H7 (cell line): ENCODE measurements around the gene TSR3. TPM values are rescaled to one million over a fixed set of nuclear protein-coding genes. Genes with fewer than 3 reads are reported as not detected.
A peak's percentile ranks its signal among the peaks of the same experiment; 100 is the strongest.
"Not testable (repeated sequence)": the region's sequence is repeated elsewhere in the genome, so short reads cannot be mapped to it uniquely, and the experiment has no call there.

ENCODE experiments used
- DNase-seq: peaks from one replicate; pipeline ENCODE4 v3.0.0; 2012
- H3K27me3 ChIP-seq: 2 replicates; pipeline ENCODE4 v1.6.0; 2011; ENCODE audit warnings: mild to moderate bottlenecking, low read length; ENCODE audit not compliant: control insufficient read depth, insufficient read depth
- H3K36me3 ChIP-seq: replicated peaks from 2 replicates; pipeline ENCODE4 v1.5.1; 2011; ENCODE audit warnings: low read length; ENCODE audit not compliant: control insufficient read depth, insufficient read depth
- H3K4me3 ChIP-seq: 2 replicates; pipeline ENCODE4 v1.5.1; 2011; ENCODE audit warnings: low read depth, mild to moderate bottlenecking, control low read depth, low read length, moderate library complexity; ENCODE audit not compliant: insufficient read depth
- total RNA-seq: library from RNA; depleted of rRNA; stranded (reverse); fragments of >200 nt; shearing (Covaris generic); gene quantifications from 2 replicates; pipeline ENCODE4 v1.2.3, GENCODE V29; 2014

Gene TSR3
- total RNA-seq, 1 experiment from 2014 or later = 99.4 TPM

GRCh38 chr16:1331712-1332617, 19.7 kb downstream of the TSR3 start:
- peak overlapping the region; percentile 49 for H3K4me3 ChIP-seq
- peak; percentile 97 for DNase-seq
- H3K27me3 ChIP-seq = peaks cover 37% of the 10 kb centered on the region
- H3K36me3 ChIP-seq = no peaks in the 10 kb centered on the region

- no peak for DNase-seq
- H3K36me3 ChIP-seq = no peaks in the 10 kb centered on the region
- peak overlapping the region; percentile 49; the same call in 1 of the 2 replicates for H3K4me3 ChIP-seq
- H3K27me3 ChIP-seq = peaks cover 34% of the 10 kb centered on the region
These were observed 20.6 kb downstream of the TSR3 start for GRCh38 chr16:1330931-1331711.

GRCh38 chr16:1330260-1330914, 21.3 kb downstream of the TSR3 start:
- no peaks in the 10 kb centered on the region for H3K36me3 ChIP-seq
- H3K27me3 ChIP-seq = peaks cover 27% of the 10 kb centered on the region
- DNase-seq = peak; percentile 93
- no peak overlapping the region for H3K4me3 ChIP-seq

GRCh38 chr16:1328961-1329360, 22.7 kb downstream of the TSR3 start:
- not testable (repeated sequence) for H3K36me3 ChIP-seq, H3K4me3 ChIP-seq, DNase-seq
- peaks cover 12% of the 10 kb centered on the region for H3K27me3 ChIP-seq

- H3K4me3 ChIP-seq, H3K27me3 ChIP-seq, DNase-seq, H3K36me3 ChIP-seq: not testable (repeated sequence)
These were observed 23.5 kb downstream of the TSR3 start for GRCh38 chr16:1328136-1328535.

GRCh38 chr16:1327619-1327947, 24.1 kb downstream of the TSR3 start:
- Histone ChIP-seq H3K27me3 (peaks cover 1% of the 10 kb centered on the region), H3K4me3 (no peak overlapping the region), H3K36me3 (peaks cover 5% of the 10 kb centered on the region)
- DNase-seq = peak; percentile 82

GRCh38 chr16:1326946-1327618, 24.6 kb downstream of the TSR3 start:
- Histone ChIP-seq H3K27me3 (no peaks in the 10 kb centered on the region), H3K36me3 (peaks cover 5% of the 10 kb centered on the region), H3K4me3 (no peak overlapping the region)
- no peak for DNase-seq

- Histone ChIP-seq H3K4me3 (no peak overlapping the region), H3K36me3 (peaks cover 8% of the 10 kb centered on the region), H3K27me3 (no peaks in the 10 kb centered on the region)
- no peak for DNase-seq
These were observed 25.3 kb downstream of the TSR3 start for GRCh38 chr16:1326391-1326790.

GRCh38 chr16:1325673-1326371, 25.9 kb downstream of the TSR3 start:
- no peak overlapping the region for H3K4me3 ChIP-seq

GRCh38 chr16:1325261-1325660, 26.4 kb downstream of the TSR3 start:
- DNase-seq = no peak
- Histone ChIP-seq H3K4me3 (no peak overlapping the region), H3K27me3 (no peaks in the 10 kb centered on the region), H3K36me3 (peaks cover 13% of the 10 kb centered on the region)

More at GRCh38 chr16:1325673-1326371, 25.9 kb downstream of the TSR3 start:
- Histone ChIP-seq H3K27me3 (no peaks in the 10 kb centered on the region), H3K36me3 (peaks cover 10% of the 10 kb centered on the region)
- DNase-seq = peak; percentile 80

- no peak for DNase-seq
- Histone ChIP-seq H3K36me3 (peaks cover 22% of the 10 kb centered on the region), H3K27me3 (no peaks in the 10 kb centered on the region), H3K4me3 (no peak overlapping the region)
These were observed 27.3 kb downstream of the TSR3 start for GRCh38 chr16:1324286-1324826.

- DNase-seq = no peak
- peaks cover 28% of the 10 kb centered on the region for H3K36me3 ChIP-seq
- H3K27me3 ChIP-seq = no peaks in the 10 kb centered on the region
- no peak overlapping the region for H3K4me3 ChIP-seq
These were observed 28.1 kb downstream of the TSR3 start for GRCh38 chr16:1323296-1324239.

GRCh38 chr16:1322407-1322806, 29.3 kb downstream of the TSR3 start:
- Histone ChIP-seq H3K4me3 (no peak overlapping the region), H3K27me3 (no peaks in the 10 kb centered on the region), H3K36me3 (peaks cover 37% of the 10 kb centered on the region)
- no peak for DNase-seq
